Fibroblast of the aortic adventitia (primary cell): ENCODE measurements around the gene FAM83E. TPM values are rescaled to one million over a fixed set of nuclear protein-coding genes. Genes with fewer than 3 reads are reported as not detected.

ENCODE experiments used
- DNase-seq: peaks from one replicate; pipeline ENCODE4 v3.0.0-alpha.2; 2010; ENCODE audit warnings: low read depth
- H3K4me3 ChIP-seq: 2 replicates; pipeline ENCODE4 v1.5.1; 2011; ENCODE audit warnings: low read depth, mild to moderate bottlenecking, control low read depth, low read length, moderate library complexity
- CTCF ChIP-seq: IDR thresholded peaks from 2 replicates; pipeline ENCODE4 v1.5.1; 2011; ENCODE audit warnings: mild to moderate bottlenecking, low read length, control low read depth, inconsistent platforms; ENCODE audit not compliant: insufficient read depth
- total RNA-seq: library from RNA; depleted of rRNA; stranded (reverse); fragments of >200 nt; gene quantifications from 2 replicates; pipeline ENCODE4 v1.2.3, GENCODE V29; 2012; ENCODE audit warnings: low replicate concordance

Gene FAM83E
- 0.18 TPM in 1 of 2 replicates, not detected in the other for total RNA-seq

GRCh38 chr19:48614436-48615230, at the start of gene FAM83E:
Gene FAM83E (minus strand): TSS chr19:48615076. CDS start chr19:48613372, 1,704 bp downstream.
- no peak for DNase-seq
- no peak for TF ChIP-seq CTCF
- H3K4me3 ChIP-seq: no peak within 1 kb of the TSS

GRCh38 chr19:48664476-48664875, 49.6 kb upstream of the FAM83E start:
- H3K4me3 ChIP-seq: no peak overlapping the region
- no peak for DNase-seq
- TF ChIP-seq CTCF: no peak

- no peak for TF ChIP-seq CTCF
- H3K4me3 ChIP-seq: no peak overlapping the region
- DNase-seq: no peak
Measured at GRCh38 chr19:48663667-48664066, 48.8 kb upstream of the FAM83E start.

GRCh38 chr19:48661711-48662090, 46.8 kb upstream of the FAM83E start:
- H3K4me3 ChIP-seq: no peak overlapping the region
- no peak for TF ChIP-seq CTCF
- DNase-seq: no peak

- DNase-seq: peak; percentile 92
- TF ChIP-seq CTCF: no peak
- no peak overlapping the region for H3K4me3 ChIP-seq
Measured at GRCh38 chr19:48660852-48661710, 46.2 kb upstream of the FAM83E start.

GRCh38 chr19:48659768-48660167, 44.9 kb upstream of the FAM83E start:
- no peak overlapping the region for H3K4me3 ChIP-seq
- no peak for DNase-seq

More at GRCh38 chr19:48659768-48660167, 44.9 kb upstream of the FAM83E start:
- TF ChIP-seq CTCF: no peak
